Measurements from ENCODE around the gene GPR78.
A peak's percentile ranks its signal among the peaks of the same experiment; 100 is the strongest.

Gene GPR78, protein sequence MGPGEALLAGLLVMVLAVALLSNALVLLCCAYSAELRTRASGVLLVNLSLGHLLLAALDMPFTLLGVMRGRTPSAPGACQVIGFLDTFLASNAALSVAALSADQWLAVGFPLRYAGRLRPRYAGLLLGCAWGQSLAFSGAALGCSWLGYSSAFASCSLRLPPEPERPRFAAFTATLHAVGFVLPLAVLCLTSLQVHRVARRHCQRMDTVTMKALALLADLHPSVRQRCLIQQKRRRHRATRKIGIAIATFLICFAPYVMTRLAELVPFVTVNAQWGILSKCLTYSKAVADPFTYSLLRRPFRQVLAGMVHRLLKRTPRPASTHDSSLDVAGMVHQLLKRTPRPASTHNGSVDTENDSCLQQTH

DNA sequence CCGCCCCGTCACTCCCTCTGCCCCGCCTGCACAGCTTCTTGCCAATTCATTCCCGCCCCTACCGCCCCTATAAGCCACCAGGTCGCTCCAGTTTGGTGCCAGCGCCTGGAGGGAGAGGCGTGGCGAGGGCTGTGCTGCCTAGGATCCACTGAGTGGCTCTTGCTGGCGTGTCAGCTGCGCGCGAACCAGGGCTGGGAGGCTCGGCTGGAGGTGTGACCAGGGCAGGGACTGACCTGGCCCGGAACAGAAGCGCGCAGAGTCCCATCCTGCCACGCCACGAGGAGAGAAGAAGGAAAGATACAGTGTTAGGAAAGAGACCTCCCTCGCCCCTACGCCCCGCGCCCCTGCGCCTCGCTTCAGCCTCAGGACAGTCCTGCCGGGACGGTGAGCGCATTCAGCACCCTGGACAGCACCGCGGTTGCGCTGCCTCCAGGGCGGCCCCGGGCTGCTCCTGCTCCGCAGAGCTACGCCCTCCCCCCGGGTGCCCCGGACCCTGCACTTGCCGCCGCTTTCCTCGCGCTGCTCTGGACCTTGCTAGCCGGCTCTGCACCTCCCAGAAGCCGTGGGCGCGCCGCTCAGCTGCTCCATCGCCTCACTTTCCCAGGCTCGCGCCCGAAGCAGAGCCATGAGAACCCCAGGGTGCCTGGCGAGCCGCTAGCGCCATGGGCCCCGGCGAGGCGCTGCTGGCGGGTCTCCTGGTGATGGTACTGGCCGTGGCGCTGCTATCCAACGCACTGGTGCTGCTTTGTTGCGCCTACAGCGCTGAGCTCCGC is at the start of gene GPR78:
TSS of gene GPR78 (plus strand) at position 72 of the 773 bp plus-strand sequence. CDS start at position 663, 591 bp downstream.
- DNase-seq = peak; percentile 83

DNA sequence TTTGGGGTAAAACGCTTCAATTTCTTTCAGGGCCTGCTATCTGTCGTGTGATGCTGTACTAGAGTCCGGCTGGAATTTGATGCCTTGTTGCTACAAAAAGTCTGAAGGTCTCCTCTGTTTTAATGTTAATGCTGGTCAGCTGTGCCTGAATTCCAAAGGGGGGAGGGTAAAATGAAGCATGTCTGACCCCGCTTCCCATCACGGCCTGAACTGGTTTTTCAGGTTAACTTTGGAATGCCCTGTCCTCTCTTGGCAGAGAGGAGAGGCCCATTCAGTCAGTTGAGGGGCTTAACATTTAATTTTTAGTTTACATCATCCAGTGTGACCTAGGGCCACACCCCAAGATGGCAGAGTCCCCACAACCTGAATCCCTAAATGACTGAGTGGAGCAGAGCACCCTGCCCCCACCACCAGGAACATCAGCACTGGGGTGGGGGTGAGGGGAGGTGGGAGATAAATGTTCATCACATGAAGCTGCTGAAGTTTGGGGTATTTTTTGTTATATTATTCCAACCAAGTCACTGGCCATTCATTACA is 47.9 kb upstream of the GPR78 start:
- no peak for DNase-seq

DNA sequence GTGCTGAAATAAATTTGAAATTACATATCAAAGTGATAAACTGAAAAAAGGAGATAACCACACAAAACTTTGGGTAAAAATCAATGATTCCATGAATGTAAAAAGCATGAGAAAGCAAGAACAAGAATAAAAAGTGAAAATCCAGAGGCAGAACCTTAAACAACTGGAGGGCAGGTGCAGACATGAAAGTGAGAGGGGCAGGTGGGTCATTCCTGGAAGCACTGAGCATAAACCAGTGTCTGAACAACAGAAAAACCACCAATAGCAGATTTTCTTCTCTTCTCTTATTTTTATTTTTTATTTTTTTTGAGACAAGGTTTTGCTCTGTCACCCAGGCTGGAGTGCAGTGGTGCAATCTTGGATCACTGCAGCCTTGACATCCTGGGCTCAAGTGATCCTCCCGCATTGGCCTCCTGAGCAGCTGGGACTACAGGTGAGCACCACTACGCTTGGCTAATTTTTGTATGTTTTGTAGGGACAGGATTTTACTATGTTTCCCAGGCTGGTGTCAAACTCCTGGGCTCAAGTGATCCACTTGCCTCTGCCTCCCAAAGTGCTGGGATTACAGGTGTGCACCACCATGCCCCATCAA is 46.8 kb upstream of the GPR78 start:
- no peak for DNase-seq

DNA sequence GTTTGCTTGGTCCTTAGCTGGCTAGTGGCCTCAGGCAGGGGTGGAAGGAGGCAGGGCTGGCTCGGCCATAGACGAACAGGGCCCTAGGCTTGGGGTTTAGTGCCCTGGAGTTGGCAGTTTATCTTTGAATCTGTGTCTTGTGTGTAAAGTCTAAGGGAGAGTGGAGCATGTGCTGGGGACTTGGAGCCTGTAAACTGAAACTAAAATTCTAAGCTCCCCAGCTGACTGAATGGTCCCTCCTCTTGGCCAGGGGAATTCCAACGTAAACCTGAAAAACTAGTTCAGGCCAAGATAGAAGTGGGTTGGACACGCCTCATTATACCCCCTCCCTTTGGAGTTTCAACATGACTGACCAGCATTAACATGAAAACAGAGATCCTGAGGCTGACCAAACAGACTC is 46.1 kb upstream of the GPR78 start:
- no peak for DNase-seq

DNA sequence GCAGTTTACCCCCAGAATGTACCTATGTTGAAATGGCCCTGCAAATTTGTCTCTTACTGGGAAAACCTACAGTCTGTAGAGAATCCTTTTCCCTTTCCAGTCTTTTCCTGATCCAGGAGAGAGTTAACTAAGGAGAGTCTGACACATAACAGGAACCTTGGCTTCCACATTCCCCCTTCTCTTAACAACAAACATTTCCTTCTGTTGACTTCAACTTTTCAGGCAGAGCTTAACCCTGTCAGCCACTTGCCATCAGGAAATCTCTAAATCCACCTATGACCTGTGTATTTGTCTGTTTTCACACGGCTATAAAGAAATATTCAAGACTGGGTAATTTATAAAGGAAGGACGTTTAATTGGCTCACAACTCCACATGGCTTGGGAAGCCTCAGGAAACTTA is 45.6 kb upstream of the GPR78 start:
- no peak for DNase-seq

DNA sequence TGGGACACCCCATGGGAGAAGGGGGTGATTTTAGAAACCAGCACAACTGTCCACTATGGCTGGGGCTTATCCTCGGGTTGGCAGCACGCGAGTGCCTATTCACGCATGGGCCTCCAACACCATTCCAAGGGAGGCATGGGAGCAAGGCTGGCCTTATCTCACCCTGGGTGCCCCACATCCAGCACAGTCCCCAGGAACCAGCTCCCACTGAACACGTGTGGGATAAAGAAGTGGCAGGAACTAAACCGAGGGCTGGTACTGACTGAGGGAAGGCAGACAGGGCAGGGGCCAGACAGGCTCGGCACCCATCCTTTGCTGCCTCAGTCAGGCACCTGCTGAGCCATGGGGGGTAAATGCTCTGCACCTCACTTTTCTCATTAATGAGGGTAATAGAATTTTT is 43.7 kb upstream of the GPR78 start:
- no peak for DNase-seq

DNA sequence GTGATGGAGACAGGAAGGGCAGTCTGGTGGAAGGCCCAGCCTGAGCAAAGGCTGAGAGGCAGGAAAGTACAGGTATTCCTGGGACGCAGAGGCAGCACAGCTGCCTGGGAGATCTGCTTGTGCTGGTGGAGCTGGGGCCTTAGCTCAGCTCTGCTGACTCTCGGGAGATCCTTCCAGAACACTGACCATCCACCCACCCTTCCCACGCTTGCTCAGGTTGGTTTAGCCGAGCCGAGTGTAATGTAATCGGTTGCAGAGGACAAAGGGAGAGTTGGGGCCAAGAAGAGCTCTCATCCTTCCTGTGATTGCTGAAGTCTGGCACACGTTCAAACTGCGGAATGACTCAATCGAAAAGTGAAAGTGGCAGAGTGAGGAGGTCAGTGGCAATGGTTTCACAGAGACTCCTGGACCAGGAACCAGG is 43.1 kb upstream of the GPR78 start:
- peak; percentile 19 for DNase-seq

DNA sequence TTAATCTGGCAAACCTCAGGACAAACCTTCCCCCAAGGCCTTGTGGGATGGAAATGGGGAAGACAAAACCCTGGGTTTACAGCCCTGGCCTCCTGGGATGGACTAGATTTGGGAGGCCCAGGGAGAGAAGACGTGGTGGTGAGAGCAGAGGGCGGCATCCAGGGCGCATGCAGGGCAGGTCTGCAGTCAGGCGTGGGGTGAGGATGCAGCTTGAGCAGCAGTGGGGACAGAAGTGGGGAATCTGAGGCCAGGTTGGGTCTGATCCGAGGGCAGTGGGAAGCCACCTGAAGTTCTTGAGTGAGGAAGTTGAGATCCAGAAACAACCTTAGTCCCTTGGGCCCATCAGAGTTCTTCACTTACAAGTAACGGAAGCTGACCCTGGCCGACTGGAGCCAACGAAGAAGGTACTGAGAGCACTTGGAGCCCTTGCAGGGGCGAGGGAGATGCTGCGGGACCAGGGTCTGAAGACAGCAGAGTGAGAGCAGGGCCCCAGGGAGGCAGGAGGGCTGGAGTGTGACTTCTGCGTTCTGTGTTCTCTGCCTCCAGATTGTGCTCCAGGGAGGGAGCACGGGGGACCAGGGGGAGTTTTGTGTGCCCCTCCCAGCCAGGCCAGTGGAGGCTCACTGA is 42.0 kb upstream of the GPR78 start:
- no peak for DNase-seq

DNA sequence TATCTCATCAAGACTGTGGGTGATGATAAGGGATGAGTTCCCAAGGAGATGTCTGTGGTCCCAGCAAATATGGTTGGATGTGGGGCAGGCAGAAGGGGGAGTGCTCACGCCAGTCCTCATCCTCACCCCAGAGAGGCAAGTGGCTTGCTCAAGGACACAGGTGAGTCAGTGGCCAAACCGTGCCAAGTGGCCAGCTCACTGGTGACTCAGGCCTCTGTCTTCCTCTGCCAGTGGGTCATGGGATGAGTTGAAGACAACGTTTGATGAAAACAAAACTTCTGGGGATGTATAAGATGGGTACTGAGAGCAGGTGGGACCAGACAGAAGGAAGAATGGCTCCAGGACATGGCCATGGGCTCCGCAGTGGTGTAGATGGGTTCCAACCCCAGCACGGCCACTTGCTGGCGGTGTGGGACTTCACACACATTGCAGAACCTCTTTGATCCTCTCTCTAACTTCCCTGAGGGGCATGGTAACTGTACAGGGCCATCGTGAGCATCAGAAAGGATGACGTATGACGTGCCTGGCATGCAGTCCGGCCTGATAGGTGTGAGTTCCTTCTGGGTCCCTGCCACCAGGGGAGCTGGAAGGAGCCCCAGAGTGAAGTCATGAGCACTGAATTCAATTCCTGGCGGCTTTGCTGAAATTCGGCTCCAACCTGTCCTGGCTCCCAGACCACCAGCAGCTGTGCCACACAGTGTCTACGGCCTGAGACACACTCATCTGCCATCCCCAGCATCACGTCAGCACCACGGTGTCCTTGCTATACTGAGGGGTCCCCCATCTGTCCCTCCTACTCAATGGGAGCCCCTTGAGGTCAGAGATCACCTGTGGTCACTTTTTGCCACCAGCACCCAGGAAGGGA is 41.3 kb upstream of the GPR78 start:
- no peak for DNase-seq

DNA sequence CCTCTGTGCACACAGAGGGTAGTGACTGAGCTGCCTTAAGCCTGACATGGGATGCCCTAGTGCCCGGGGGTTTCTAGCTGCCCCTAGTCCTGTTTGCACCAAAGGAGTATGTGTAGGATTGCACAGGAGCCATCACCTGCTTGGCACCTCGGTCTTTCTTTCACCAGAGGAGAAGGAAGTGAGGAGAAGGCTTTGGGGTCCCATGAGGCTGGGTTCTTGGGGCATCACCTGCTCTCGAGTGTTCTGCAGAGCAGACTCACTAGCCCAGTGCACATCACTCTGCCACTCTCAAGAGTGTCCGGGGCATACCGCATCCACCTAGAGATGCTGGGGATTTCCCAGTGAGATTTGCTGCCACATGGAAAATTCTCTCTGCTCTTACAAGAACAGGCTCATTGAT is 40.5 kb upstream of the GPR78 start:
- DNase-seq = no peak

DNA sequence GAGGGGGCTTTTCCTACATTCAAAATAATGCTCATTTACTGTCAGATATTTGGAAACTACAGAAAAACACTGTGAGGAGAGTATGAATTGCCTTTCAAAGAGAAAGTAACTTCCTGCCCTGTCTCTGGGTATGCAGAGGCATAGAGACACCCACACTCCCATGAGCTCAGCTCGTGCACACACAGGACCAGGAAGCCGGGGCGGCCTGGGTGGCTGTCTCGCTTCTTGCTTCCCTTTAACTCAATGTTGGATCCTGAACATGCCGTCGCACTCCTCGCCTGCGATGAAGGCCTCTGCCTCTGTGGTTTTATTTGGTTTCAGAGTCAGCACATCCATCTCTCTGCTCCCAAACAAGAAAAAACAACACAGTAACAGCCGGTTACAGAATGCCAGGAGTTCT is 40.1 kb upstream of the GPR78 start:
- no peak for DNase-seq

DNA sequence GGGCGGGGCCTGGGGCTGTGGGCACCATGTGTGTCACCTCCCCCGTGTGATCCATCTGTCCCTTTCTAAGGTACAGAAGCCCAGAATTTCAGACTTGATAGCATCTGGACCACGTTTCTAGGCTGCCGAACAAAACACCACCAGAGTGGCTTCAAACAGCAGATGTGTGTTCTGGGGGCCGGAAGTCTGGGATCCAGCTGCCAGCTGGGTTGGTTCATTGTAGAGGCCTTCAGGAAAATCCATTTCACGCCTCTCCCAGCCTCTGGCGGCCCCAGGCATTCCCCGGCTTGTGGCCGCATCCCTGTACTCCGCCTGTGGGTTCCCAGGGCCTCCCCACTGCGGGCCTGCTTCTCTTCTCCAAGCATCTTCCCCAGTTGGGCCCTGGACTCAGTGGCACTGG is 39.6 kb upstream of the GPR78 start:
- no peak for DNase-seq

DNA sequence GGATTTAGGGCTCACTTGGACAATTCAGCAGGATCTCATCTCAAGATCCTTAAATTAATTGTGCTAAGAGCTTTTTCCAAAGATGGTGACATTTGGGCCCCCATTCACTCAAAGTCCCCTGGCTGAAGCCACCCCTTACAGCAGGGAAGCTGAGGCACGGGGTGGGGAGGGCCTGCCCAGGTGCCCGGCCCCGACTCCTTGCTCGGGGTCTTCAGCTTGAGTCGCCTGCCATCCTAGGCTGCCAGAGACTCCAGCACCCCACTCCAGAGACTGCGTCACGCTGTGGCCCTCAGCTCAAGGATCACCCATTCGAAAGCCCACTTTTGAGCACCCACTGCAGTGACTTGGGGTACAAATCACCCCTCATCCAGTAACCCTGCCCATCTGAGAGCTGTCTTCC is 39.2 kb upstream of the GPR78 start:
- no peak for DNase-seq

DNA sequence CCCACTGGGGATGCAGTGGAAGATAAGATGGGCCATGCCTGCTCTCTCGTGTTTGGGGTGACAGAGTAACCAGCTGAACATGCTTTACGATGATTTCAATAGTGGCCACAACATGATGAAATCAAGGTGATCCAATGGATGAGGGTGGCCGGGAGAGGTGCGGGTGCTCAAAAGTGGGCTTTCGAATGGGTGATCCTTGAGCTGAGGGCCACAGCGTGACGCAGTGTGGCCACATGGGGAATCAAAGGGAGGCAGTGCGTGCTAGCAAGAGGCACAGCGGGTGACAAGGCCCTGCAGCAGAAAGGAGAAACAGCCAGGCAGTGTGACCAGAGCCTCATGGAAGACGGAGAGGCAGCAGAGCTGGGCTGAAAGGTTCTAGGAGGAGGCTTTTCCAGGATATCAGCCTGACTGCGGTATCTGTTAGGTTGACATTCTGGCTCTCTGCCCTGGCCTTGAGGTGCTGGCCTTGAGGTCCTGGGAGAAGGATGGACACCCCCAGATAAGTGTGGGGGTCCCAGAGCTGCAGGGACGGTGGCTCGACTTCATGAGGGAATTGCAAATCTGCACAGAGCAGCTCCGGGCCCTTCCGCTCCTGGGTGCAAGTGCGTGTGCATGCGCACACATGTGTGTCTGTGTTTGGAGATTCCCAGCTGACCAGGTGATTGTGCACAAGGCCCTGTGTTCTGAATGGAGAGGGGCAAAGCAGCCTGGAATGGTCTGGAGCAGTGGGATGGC is 38.0 kb upstream of the GPR78 start:
- no peak for DNase-seq

DNA sequence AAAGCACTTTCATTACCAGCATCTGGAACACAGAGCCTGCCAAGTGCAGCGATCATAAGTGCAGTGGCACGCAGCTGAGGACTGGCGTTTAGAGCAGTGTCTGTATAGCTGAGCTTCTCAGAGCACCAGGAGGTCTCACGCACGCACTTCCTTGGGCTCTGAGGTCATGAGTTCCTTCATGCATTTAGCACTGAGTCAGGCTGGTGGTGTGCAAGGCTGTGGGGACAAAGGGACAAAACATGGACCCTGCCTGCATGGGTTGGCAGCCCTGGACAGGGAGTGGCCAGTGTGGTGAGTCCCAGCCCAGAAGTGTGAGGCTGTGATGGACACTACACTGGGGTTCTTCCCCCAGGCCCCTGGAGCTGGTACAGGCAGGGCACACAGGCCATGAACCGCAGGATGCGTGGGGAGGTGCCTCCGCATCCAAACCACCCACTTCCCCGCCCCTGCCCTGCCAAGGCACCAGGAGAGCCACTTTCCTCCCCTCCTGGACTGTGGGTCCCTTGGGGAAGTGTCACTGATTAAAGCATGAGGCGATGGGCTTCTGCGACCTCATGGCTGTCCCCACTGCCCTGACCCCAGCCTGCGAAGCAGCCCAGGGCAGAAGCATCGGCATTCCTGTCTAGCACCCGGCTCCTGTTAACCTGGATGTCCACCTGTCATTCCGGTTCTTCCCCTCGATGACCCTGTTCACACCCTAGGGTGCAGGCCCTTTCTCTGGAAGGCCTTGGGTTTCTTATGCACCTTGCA is 37.2 kb upstream of the GPR78 start:
- no peak for DNase-seq

DNA sequence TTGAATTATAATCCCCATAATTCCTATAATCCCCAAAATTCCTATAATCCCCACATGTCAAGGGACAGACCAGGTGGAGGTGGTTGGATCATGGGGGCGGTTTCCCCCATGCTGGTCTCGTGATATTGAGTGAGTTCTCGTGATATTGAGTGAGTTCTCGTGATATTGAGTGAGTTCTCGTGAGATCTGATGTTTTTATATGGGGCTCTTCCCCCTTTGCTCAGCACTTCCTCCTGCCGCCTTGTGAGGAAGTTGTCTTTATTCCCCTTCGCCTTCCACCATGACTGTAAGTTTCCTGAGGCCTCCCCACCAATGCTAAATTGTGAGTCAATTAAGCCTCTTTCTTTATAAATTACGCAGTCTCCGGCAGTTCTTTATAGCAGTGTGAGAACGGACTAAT is 36.6 kb upstream of the GPR78 start:
- DNase-seq = no peak

DNA sequence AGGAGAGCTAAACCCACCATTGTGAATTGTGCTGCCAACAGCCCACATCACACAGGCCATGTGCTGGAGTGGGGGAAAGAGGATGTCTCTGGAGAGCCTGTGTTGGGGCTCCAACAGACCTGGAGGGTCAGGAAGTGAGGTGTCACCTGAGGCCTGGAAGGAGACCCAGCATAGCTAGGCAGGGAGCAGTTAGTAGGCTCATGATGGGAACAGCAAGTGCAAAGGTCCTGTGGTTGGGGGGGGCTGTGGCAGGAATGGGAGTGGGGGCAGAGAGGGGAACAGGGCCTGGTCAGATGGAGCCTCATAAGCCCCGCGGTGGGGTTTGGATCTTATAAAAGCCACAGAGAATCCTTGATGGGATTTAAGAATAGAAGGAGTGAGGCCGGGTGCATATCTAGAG is 35.9 kb upstream of the GPR78 start:
- no peak for DNase-seq

DNA sequence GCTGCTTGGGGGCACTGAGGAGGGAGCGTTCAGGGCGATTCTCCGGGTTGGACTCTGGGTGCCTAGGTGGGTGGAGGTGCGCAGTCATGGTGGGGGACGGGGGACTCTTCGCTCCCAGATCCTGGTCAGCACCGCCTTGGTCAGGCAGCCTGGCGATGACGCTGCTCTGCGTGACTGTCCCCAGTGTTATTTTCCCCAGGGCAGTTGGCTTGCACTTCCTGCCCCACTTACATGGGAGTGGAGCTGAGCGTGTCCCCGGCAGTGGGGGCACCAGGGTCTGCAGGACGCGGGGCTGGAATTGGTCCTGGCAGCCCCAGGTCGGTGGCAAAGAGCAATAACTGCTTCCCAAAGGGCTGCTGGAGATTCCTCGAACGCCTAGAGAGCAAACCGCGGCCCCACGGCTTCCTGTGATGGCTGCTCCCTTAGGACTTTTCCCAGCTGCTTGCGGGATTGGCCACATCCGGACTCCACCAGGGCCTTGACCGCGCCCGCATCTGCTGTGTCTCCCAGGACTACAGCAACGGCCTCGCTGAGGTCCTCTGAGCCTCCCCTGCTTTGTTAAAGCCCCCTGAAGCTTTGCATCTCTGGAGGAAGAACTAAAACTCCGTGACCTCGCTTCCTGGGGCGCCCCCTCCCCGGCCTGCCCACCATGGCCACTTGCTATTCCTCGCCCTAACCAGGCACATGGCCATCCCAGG is 35.3 kb upstream of the GPR78 start:
- DNase-seq = no peak

DNA sequence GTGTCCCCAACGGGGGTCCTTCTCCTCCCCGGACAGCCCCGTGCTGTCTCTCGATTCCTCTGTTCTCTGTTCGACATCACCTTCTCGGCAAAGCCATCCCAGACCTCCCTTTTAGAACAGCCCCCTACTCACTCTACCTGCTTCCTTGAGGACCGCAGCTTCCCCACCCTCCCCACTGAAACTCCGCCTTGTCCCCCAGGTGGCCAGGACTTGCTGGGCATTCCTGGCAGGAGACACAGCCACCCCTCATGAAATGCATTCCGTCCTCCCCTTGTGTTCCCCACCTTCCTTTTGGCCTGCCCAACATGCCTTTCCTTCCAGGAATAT is 34.8 kb upstream of the GPR78 start:
- no peak for DNase-seq

DNA sequence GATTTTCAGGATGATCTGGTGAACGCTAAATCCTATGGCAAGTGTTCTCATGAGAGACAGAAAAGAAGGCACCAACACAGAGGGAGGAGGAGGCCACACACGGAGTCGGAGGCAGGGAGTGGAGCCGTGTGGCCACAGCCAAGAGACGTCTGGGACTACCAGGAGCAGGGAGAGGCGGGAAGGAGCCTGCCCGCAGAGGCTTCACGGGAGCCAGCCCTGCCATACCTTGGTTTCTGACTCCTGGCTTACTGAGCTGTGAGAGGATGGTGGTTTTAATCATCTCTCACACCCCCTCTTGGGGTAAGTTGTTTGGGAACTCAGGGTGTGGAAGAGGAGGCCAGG is 33.5 kb upstream of the GPR78 start:
- no peak for DNase-seq
